ENCODE results near the gene CALB2.

DNA sequence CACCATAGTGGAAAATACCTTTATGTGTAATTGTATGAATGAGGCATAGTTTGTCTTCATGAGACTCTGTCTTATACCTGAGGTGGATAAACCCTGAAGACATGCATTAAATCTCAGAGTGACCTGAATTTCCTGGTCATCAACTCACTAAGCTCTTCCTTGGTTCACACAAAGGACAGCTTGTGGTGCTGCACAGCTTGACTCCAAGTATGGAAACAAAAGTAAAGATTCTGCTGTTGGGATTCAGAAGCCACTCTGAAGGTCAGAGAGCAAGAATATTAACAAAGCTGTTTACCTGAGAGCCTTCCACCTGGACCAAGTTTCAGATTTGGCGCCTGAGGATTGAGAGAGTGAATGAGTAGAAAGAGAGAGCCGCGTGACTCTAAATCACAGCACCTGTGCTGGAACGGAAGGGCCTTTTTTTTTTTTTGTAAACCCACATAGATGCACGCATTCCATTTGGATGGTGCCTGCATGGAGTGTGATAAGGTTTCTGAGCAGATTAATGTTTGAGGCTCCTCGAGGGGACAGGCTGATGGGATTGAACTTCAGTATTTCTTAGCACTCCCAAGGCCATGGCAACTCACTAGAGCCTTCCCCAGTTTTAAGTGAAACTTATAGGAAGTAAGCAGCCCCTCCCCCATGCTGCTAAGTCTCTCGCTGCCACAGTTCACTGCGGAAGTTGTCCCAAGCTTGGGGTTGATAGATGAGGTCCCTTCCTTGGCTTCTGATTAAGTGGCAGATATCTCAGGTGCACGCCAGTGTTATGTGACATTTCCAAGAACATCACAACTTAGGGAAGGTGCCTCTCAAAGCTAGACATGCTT is 28.7 kb downstream of the CALB2 start:
- no peak for TF ChIP-seq POLR2A (IDR thresholded peaks at IDR 0.05)
- TF ChIP-seq, protein P1, sequence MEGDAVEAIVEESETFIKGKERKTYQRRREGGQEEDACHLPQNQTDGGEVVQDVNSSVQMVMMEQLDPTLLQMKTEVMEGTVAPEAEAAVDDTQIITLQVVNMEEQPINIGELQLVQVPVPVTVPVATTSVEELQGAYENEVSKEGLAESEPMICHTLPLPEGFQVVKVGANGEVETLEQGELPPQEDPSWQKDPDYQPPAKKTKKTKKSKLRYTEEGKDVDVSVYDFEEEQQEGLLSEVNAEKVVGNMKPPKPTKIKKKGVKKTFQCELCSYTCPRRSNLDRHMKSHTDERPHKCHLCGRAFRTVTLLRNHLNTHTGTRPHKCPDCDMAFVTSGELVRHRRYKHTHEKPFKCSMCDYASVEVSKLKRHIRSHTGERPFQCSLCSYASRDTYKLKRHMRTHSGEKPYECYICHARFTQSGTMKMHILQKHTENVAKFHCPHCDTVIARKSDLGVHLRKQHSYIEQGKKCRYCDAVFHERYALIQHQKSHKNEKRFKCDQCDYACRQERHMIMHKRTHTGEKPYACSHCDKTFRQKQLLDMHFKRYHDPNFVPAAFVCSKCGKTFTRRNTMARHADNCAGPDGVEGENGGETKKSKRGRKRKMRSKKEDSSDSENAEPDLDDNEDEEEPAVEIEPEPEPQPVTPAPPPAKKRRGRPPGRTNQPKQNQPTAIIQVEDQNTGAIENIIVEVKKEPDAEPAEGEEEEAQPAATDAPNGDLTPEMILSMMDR (IDR thresholded peaks at IDR 0.05) = no peak

Measured in right lobe of liver (tissue), 4 donors.